Skeletal muscle tissue (tissue), 4 donors: ENCODE data around the gene SCGB1C1. TPM values are rescaled to one million over a fixed set of nuclear protein-coding genes. Genes with fewer than 3 reads are reported as not detected.

Source experiments
- H3K27ac ChIP-seq: one replicate; pipeline ENCODE4 v1.7.0; 2013; ENCODE audit warnings: mild to moderate bottlenecking, low read depth, low read length, inconsistent platforms
- H3K27me3 ChIP-seq, 3 donors: one replicate each; pipeline ENCODE4 v1.7.0; 2013; ENCODE audit warnings: low read length in 3 of 3; ENCODE audit not compliant: control insufficient read depth in 3 of 3, insufficient read depth in 3 of 3
- H3K36me3 ChIP-seq, 3 donors: one replicate each; pipeline ENCODE4 v1.7.0; 2013; ENCODE audit warnings: low read length in 3 of 3; ENCODE audit not compliant: control insufficient read depth in 3 of 3, insufficient read depth in 3 of 3
- H3K4me1 ChIP-seq, 3 donors: one replicate each; pipeline ENCODE4 v1.7.0; 2013; ENCODE audit warnings: low read length in 3 of 3, mild to moderate bottlenecking in 3 of 3; ENCODE audit not compliant: control insufficient read depth in 3 of 3, insufficient read depth in 3 of 3
- H3K4me3 ChIP-seq, 3 donors: one replicate each; pipeline ENCODE4 v1.7.0; 2013; ENCODE audit warnings: low read length in 3 of 3
- H3K9ac ChIP-seq, 3 donors: one replicate each; pipeline ENCODE4 v1.7.0; 2013; ENCODE audit warnings: low read length in 3 of 3, mild to moderate bottlenecking in 3 of 3, moderate library complexity in 2 of 3, low read depth in 1 of 3
- H3K9me3 ChIP-seq, 3 donors: one replicate each; pipeline ENCODE4 v1.7.0; 2013; ENCODE audit warnings: low read length in 3 of 3; ENCODE audit not compliant: control insufficient read depth in 3 of 3
- total RNA-seq: library from RNA; depleted of rRNA; stranded (reverse); fragments of >200 nt; gene quantifications from one replicate; pipeline ENCODE4 v1.2.3, GENCODE V29; 2014
- donor health status: Osteomylitis.

Gene SCGB1C1
- total RNA-seq, 1 donor from 2014 or later, result not detected

DNA sequence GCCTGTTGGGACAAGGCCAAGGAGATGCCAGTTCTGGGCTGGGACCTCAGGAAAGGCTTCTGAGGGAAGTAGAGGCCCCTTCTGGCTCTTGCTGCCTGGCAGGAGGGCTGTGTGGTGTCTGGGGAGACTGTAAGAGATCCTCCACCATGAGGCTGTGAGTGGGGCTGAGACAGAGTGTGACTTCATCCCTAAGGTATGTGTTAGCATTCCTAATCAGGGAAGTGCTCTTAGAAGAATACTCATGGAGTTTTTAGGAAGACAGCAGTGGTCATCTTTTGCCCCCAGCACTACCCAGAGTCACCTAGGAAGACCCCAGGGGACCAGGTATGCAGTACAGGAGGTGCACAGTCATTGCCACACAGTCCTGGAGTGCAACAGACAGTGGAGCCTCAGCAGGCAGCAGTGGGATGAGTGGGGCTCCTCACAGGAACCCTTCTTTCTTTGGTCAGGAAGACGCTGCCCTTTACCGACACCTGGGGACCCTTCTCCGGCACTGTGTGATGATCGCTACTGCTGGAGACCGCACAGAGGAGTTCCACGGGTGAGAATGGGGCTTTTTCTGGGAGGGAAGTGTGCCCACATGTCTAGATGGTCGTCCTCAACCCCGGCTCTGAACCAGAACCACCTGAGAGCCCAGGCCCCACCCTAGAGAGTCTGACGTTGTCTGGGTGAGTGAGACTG, 17.4 kb downstream of the SCGB1C1 start:
- Histone ChIP-seq H3K9ac (peak overlapping the region; percentile 86 to 99 (median 98)), H3K27ac (no peak overlapping the region), H3K9me3 (no peaks in the 10 kb centered on the region), H3K4me3 (peak overlapping the region; percentile 87 to 98 (median 94)), H3K4me1 (peaks cover 41 to 46% (median 45%) of the 10 kb centered on the region in 3 donors), H3K36me3 (peaks cover 53 to 65% (median 57%) of the 10 kb centered on the region in 3 donors), H3K27me3 (no peaks in the 10 kb centered on the region)

DNA sequence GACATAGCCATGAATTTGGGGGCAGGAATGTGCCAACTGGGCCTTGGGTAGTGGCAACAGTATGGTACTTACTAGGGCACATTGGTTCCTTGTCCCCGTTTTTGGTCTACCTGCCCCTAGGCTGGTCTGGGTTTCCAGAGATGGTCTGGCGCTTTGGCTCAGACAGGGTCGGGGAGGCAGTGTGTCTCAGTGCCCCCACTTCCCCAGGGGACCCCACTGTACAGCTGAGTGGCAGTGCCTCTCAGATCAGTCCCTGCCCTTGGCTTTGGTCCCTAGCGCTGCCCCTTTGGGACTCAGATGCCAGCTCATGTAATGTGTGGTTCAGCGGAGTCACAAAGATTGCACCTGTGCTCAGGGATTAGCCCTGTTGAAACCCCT, 17.9 kb downstream of the SCGB1C1 start:
- H3K4me1 ChIP-seq, result peaks cover 36 to 41% (median 40%) of the 10 kb centered on the region in 3 donors
- H3K27me3 ChIP-seq, result no peaks in the 10 kb centered on the region
- no peaks in the 10 kb centered on the region for H3K9me3 ChIP-seq
- no peak overlapping the region for H3K27ac ChIP-seq
- H3K9ac ChIP-seq, result peak overlapping the region in 1 of 3 donors; percentile 20
- peaks cover 55 to 65% (median 58%) of the 10 kb centered on the region in 3 donors for H3K36me3 ChIP-seq
- H3K4me3 ChIP-seq, result peak overlapping the region in 1 of 3 donors; percentile 94

DNA sequence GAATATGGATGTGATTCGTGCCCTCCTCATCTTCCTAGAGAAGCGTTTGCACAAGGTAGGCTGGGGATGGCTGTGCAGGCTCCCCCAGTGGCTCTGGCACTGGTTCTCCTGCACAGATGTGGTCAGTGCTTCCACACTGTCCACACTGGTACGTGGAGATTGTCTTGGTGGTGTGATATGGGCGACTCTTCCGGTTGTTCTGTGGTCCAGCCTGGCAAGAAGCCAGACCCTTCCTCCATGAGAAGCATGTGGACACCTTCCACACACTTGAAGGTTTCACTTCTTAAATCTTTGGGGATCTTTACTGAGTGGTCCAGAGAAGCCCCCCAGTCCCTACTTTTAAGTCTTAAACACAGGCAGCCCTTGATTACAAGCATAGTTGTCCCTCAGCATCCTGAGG, 18.4 kb downstream of the SCGB1C1 start:
- Histone ChIP-seq H3K4me1 (peaks cover 31 to 36% (median 35%) of the 10 kb centered on the region in 3 donors), H3K36me3 (peaks cover 60 to 69% (median 63%) of the 10 kb centered on the region in 3 donors), H3K9ac (no peak overlapping the region), H3K27ac (no peak overlapping the region), H3K4me3 (no peak overlapping the region), H3K27me3 (no peaks in the 10 kb centered on the region), H3K9me3 (no peaks in the 10 kb centered on the region)

DNA sequence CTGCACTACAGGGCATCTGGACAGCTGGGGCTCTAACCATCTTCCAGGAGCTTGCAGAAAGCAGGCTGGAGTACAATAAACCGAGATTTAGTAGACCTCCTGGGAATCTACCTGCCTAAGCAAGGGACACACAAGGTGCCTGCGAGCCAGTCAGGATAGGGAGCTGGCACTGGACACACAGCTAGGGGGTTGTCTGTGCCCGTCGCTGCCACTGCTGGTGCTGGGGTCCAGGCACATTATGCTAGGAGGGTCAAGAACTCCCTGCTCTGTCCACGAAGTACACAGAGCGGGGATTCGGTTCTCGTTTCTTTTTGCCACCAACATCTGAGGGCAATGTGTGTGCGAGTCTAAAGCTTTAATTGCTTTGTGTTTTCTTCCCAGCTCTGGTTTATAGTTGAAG, 18.9 kb downstream of the SCGB1C1 start:
- no peak overlapping the region for H3K27ac ChIP-seq
- H3K36me3 ChIP-seq, result peaks cover 64 to 69% (median 67%) of the 10 kb centered on the region in 3 donors
- H3K9ac ChIP-seq, result no peak overlapping the region
- no peak overlapping the region for H3K4me3 ChIP-seq
- peaks cover 26 to 31% (median 31%) of the 10 kb centered on the region in 3 donors for H3K4me1 ChIP-seq
- H3K9me3 ChIP-seq, result no peaks in the 10 kb centered on the region
- no peaks in the 10 kb centered on the region for H3K27me3 ChIP-seq

DNA sequence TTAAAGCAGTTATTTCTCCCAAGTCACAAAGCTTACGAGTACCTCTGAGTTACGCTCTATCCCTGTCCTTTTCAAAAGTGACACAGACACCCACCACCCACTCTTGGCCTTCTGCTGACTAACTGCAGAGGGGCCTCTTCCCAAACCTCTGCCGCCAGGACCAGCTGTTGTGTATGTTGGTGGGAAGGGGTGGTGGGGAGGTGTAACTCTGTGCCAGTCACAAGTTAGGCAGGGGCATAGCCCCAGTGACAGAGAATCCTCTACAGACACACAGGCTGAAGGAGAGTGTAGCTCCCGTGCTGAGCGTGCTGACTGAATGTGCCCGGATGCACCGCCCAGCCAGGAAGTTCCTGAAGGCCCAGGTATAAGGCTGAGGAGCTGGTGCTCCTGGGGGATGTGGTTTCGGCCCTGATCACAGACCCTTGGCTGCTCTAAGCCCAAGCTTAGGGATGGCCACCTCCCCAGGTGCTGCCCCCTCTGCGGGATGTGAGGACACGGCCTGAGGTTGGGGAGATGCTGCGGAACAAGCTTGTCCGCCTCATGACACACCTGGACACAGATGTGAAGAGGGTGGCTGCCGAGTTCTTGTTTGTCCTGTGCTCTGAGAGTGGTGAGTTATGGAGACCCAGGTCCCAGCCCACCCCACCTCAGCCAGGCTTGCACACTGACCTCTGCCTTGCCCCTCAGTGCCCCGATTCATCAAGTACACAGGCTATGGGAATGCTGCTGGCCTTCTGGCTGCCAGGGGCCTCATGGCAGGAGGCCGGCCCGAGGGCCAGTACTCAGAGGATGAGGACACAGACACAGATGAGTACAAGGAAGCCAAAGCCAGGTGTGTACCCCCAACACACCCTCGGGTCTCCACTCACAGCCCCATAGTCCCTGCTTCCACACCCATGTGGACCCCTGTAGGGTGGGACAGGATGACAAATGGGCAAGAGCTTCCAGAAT, 19.5 kb downstream of the SCGB1C1 start:
- H3K4me1 ChIP-seq, result peaks cover 24 to 31% (median 30%) of the 10 kb centered on the region in 3 donors
- peaks cover 65 to 68% (median 66%) of the 10 kb centered on the region in 3 donors for H3K36me3 ChIP-seq
- H3K9me3 ChIP-seq, result no peaks in the 10 kb centered on the region
- no peak overlapping the region for H3K4me3 ChIP-seq
- no peaks in the 10 kb centered on the region for H3K27me3 ChIP-seq
- H3K9ac ChIP-seq, result no peak overlapping the region
- no peak overlapping the region for H3K27ac ChIP-seq

DNA sequence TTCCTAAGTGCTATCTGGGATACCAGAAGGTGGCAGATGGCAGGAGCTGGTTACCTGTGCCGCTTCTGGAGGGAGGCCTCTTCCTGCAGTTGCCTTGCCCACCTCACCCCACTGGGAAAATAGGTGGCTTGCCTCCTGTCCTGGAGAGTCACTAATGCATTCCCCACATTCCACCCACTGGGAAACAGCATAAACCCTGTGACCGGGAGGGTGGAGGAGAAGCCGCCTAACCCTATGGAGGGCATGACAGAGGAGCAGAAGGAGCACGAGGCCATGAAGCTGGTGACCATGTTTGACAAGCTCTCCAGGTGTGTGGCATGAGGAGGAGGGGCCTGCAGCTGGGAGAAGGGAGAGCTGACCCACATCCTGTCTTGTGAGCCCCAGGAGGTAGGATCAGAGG, 20.2 kb downstream of the SCGB1C1 start:
- H3K4me3 ChIP-seq, result no peak overlapping the region

DNA sequence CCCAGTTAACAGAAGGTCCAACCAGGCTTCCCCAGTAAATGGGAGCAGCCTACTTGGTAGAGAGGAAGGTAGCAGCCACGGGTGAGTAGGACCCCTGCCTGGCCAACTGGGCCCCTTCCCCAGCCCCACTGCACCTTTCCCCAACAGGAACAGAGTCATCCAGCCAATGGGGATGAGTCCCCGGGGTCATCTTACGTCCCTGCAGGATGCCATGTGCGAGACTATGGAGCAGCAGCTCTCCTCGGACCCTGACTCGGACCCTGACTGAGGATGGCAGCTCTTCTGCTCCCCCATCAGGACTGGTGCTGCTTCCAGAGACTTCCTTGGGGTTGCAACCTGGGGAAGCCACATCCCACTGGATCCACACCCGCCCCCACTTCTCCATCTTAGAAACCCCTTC, 21.2 kb downstream of the SCGB1C1 start:
- Histone ChIP-seq H3K4me1 (peaks cover 18 to 23% (median 22%) of the 10 kb centered on the region in 3 donors), H3K36me3 (peaks cover 66 to 80% (median 80%) of the 10 kb centered on the region in 3 donors), H3K9me3 (no peaks in the 10 kb centered on the region)

More for the DNA sequence above, 20.2 kb downstream of the SCGB1C1 start:
- Histone ChIP-seq H3K4me1 (peaks cover 22 to 27% (median 26%) of the 10 kb centered on the region in 3 donors), H3K9ac (no peak overlapping the region), H3K36me3 (peaks cover 66 to 72% (median 71%) of the 10 kb centered on the region in 3 donors), H3K27ac (no peak overlapping the region), H3K9me3 (no peaks in the 10 kb centered on the region), H3K27me3 (no peaks in the 10 kb centered on the region)

DNA sequence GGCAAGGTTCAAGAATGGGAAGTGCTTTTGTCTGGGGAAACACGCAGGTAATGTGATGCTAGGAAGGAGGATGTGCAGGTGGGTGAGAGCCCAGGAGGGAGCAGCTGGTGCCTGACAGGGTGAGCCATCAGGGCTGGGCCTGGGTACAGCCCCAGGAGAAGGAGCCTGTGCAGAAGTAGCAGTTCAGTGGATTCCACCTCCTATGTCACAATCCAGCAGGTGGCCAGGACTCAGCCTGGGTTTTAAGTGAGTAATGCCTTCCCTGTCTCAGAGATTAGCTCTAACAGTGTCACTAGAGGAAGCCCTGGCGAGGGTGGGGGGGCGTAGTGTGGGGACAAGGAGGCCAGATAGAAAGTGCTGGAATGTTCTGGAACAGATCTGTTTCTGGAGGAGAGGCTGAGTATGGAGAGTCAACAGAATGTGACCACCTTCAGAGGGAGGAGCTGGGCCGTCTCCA, 22.7 kb downstream of the SCGB1C1 start:
- H3K4me1 ChIP-seq, result peaks cover 3 to 8% (median 7%) of the 10 kb centered on the region in 3 donors
- H3K36me3 ChIP-seq, result peaks cover 52 to 74% (median 69%) of the 10 kb centered on the region in 3 donors
- no peaks in the 10 kb centered on the region for H3K27me3 ChIP-seq
- H3K27ac ChIP-seq, result no peak overlapping the region
- H3K9me3 ChIP-seq, result no peaks in the 10 kb centered on the region
- H3K9ac ChIP-seq, result no peak overlapping the region
- H3K4me3 ChIP-seq, result no peak overlapping the region

More for the DNA sequence above, 21.2 kb downstream of the SCGB1C1 start:
- H3K9ac ChIP-seq, result no peak overlapping the region
- H3K27me3 ChIP-seq, result no peaks in the 10 kb centered on the region
- no peak overlapping the region for H3K27ac ChIP-seq
- H3K4me3 ChIP-seq, result no peak overlapping the region

DNA sequence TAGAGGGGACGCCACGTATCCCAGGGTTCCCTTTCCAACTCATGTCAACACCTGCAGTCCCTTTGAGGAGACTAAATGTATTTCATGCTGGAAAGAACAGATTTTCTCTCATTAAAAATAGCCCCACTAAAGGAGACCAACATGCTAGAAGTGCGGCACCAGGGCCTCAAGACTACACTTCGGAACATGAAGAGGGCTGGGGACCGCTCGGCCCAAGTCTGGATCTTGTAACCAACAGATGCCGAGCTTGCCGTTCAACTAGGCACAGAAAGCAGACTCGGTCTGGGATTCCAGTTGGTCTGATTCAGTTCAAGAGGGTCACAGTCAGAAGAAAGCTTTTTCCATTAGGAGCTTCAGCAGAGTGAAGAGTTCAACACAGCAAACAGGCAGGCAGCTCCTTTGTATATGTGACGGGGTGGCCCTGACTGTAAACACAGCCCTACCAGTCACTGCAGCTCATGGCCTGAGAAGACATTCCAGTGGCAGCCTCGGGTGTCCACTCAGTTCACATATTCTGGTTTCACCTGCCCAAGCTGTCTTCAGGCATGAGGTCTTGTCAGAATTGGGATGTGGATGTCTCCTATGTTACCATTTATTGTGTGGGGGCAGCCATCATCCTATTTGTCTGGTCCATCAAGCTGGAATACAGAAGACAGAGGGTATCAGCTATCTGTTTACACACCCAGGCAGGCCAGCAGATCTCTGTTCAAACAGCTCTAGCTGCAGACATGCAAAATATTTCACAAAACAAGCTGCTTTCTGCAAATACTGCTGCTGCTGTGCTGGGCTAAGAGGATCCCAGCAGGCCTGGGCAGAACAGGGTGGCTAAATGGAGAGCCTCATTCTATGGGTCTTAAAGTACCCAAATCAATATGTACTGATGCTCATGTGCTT, 23.4 kb downstream of the SCGB1C1 start:
- H3K9ac ChIP-seq, result no peak overlapping the region
- H3K4me3 ChIP-seq, result no peak overlapping the region
- peaks cover 0 to under 1% (median 0%) of the 10 kb centered on the region in 3 donors for H3K4me1 ChIP-seq
- no peak overlapping the region for H3K27ac ChIP-seq
- no peaks in the 10 kb centered on the region for H3K27me3 ChIP-seq
- peaks cover 45 to 67% (median 62%) of the 10 kb centered on the region in 3 donors for H3K36me3 ChIP-seq
- no peaks in the 10 kb centered on the region for H3K9me3 ChIP-seq
